Effector memory CD4-positive, alpha-beta T cell (primary cell): ENCODE measurements around the gene VWA5B1.
"Not testable (repeated sequence)": the region's sequence is repeated elsewhere in the genome, so short reads cannot be mapped to it uniquely, and the experiment has no call there.

Experiments used
- DNase-seq, 3 donors: peaks; one replicate each; pipeline ENCODE4 v3.0.0-alpha.2; 2020
- H3K27ac ChIP-seq: 2 replicates; pipeline ENCODE4 v1.7.0; 2013; ENCODE audit warnings: mild to moderate bottlenecking, low read length, moderate library complexity; ENCODE audit not compliant: insufficient read depth, poor library complexity, severe bottlenecking
- H3K27me3 ChIP-seq: replicated peaks from 2 replicates; pipeline ENCODE4 v1.7.0; 2013; ENCODE audit warnings: mild to moderate bottlenecking, low read length; ENCODE audit not compliant: insufficient read depth, control insufficient read depth, poor library complexity, severe bottlenecking
- H3K36me3 ChIP-seq: 2 replicates; pipeline ENCODE4 v1.7.0; 2013; ENCODE audit warnings: mild to moderate bottlenecking, low read length, moderate library complexity; ENCODE audit not compliant: control insufficient read depth, insufficient read depth
- H3K4me1 ChIP-seq: 2 replicates; pipeline ENCODE4 v1.7.0; 2013; ENCODE audit warnings: low read length, mild to moderate bottlenecking; ENCODE audit not compliant: control insufficient read depth, insufficient read depth, poor library complexity, severe bottlenecking
- H3K4me3 ChIP-seq: 2 replicates; pipeline ENCODE4 v1.7.0; 2013; ENCODE audit warnings: low read length, low read depth, mild to moderate bottlenecking; ENCODE audit not compliant: insufficient read depth, poor library complexity, severe bottlenecking
- H3K9me3 ChIP-seq: 2 replicates; pipeline ENCODE4 v1.7.0; 2013; ENCODE audit warnings: mild to moderate bottlenecking, low read length, moderate library complexity; ENCODE audit not compliant: control insufficient read depth

Gene VWA5B1

DNA sequence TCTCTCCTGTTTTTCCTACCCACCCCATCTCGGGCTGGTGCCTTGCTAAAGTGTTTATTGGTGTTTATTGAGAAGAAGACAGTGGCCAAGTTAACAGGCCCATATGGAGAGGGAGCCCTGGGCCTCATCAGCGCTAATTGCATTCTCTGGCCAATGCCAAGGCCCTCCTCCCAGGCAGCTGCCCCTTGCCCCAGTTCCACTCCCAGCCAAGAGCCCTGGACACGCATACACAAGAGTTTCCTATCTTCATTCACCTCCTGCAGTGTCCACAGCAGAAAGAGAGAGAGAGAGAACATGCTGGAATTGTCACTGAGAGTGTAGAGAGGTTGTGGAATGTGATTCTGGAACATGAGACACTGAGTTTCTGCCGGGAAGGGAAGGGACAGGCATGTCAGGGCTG, 25.4 kb upstream of the VWA5B1 start:
- H3K9me3 ChIP-seq: no peaks in the 10 kb centered on the region
- H3K36me3 ChIP-seq: no peaks in the 10 kb centered on the region
- peaks cover under 1% of the 10 kb centered on the region for H3K27me3 ChIP-seq
- no peak for DNase-seq
- no peak overlapping the region for H3K4me3 ChIP-seq
- H3K4me1 ChIP-seq: no peaks in the 10 kb centered on the region
- no peak overlapping the region for H3K27ac ChIP-seq

- H3K4me1 ChIP-seq: no peaks in the 10 kb centered on the region
- H3K36me3 ChIP-seq: no peaks in the 10 kb centered on the region
- no peak overlapping the region for H3K27ac ChIP-seq
- H3K27me3 ChIP-seq: peaks cover 3% of the 10 kb centered on the region
- no peaks in the 10 kb centered on the region for H3K9me3 ChIP-seq
- DNase-seq: no peak
- no peak overlapping the region for H3K4me3 ChIP-seq
Observed at GRCh38 chr1:20266141-20266540, 24.5 kb upstream of the VWA5B1 start.

GRCh38 chr1:20266642-20267041, 24.0 kb upstream of the VWA5B1 start:
- H3K4me1 ChIP-seq: no peaks in the 10 kb centered on the region
- peaks cover 3% of the 10 kb centered on the region for H3K27me3 ChIP-seq
- no peak overlapping the region for H3K4me3 ChIP-seq
- H3K9me3 ChIP-seq: no peaks in the 10 kb centered on the region
- H3K27ac ChIP-seq: no peak overlapping the region
- DNase-seq: no peak
- no peaks in the 10 kb centered on the region for H3K36me3 ChIP-seq

DNA sequence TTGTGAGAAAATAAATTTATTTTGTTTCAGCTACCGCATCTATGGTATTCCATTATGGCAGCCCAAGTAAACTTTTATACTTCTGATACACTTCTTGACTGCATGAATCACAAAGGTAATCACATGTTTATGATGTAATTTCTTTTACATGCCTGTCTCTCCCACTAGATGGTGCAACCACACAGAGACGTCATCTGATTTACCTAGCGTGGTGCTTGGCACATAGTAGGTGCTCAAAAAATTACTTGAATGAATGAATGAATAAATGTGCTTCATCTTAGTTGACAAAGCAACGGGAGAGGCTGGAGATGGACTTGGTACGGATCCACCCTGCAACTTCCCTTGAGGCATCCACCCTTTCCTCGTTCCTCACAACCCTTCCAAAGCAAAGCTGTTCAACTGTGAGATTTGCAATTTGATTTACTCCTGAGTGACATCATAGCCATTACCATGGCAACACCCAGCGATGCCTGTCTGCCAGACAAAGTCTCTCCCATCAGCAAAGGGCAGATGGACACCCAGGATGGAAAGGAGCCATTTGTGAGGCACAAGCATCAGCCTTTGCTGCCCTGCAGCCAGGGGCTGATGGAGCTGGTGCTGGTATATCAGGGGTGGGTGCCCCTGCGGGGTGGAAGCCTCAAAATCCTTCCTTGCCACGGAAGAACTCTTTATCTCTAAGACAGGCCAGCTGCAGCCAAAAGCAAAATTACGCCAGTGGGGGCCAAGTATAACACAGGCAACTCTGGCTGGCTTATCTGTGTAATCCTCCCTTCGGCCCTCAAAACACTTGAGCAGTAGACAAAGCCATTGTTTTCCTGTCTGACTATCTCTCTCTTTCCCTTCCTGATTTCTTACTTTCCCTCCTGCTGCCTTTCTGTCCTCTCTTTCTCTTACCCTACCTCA, 18.9 kb upstream of the VWA5B1 start:
- DNase-seq: no peak
- no peaks in the 10 kb centered on the region for H3K4me1 ChIP-seq
- H3K27ac ChIP-seq: no peak overlapping the region
- H3K4me3 ChIP-seq: no peak overlapping the region
- no peaks in the 10 kb centered on the region for H3K36me3 ChIP-seq
- H3K27me3 ChIP-seq: peaks cover 5% of the 10 kb centered on the region
- H3K9me3 ChIP-seq: no peaks in the 10 kb centered on the region

GRCh38 chr1:20273716-20274115, 17.0 kb upstream of the VWA5B1 start:
- H3K27ac ChIP-seq, DNase-seq, H3K4me1 ChIP-seq, H3K27me3 ChIP-seq, H3K36me3 ChIP-seq, H3K9me3 ChIP-seq, H3K4me3 ChIP-seq: not testable (repeated sequence)

GRCh38 chr1:20275319-20275925, 15.3 kb upstream of the VWA5B1 start:
- Histone ChIP-seq H3K4me3 (no peak overlapping the region), H3K36me3 (no peaks in the 10 kb centered on the region), H3K9me3 (no peaks in the 10 kb centered on the region), H3K27ac (no peak overlapping the region), H3K27me3 (peaks cover 2% of the 10 kb centered on the region), H3K4me1 (no peaks in the 10 kb centered on the region)
- DNase-seq: no peak

DNA sequence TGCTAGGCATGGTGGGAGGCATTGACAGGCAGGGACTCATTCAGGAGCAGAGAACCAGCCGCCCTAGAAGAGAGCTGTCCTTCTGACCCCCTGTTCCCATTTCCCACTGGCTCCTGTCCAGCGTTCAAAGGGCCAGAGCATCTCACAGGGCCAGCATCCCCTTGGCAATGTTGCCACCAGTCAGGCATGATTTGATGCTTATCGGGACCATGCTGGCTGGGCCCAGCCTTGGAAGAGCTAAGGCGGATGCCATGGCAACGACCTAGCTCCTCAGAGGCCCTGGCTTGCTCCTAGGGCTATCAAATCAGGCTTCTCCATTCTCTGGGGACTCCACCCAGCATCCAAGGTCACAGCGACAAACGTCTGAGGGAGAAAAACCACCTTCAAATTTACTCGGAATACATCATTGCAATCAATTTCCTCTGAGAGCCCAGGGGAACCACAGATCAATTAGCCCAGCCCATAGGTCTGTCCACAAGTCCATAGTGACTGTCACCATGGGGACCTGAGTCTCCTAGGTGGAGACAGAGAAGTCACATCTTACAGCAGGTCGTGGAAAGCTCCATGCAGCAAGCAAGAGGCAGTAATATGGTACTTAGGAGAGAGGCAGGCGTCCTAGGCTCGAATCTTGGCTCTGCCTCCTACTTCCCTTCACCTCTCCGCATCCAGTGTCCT, 14.1 kb upstream of the VWA5B1 start:
- no peak overlapping the region for H3K27ac ChIP-seq
- DNase-seq: no peak
- H3K27me3 ChIP-seq: peaks cover 2% of the 10 kb centered on the region
- H3K4me1 ChIP-seq: no peaks in the 10 kb centered on the region
- no peaks in the 10 kb centered on the region for H3K36me3 ChIP-seq
- no peak overlapping the region for H3K4me3 ChIP-seq
- no peaks in the 10 kb centered on the region for H3K9me3 ChIP-seq

- DNase-seq: no peak
Observed at GRCh38 chr1:20278692-20279130, 12.0 kb upstream of the VWA5B1 start.

GRCh38 chr1:20279509-20279908, 11.2 kb upstream of the VWA5B1 start:
- H3K4me3 ChIP-seq: no peak overlapping the region
- H3K4me1 ChIP-seq: no peaks in the 10 kb centered on the region
- no peak overlapping the region for H3K27ac ChIP-seq
- DNase-seq: no peak
- H3K36me3 ChIP-seq: no peaks in the 10 kb centered on the region
- H3K27me3 ChIP-seq: peaks cover 2% of the 10 kb centered on the region
- H3K9me3 ChIP-seq: no peaks in the 10 kb centered on the region

More at GRCh38 chr1:20278692-20279130, 12.0 kb upstream of the VWA5B1 start:
- Histone ChIP-seq H3K27me3 (peaks cover 2% of the 10 kb centered on the region), H3K9me3 (no peaks in the 10 kb centered on the region), H3K4me3 (no peak overlapping the region), H3K36me3 (no peaks in the 10 kb centered on the region), H3K27ac (no peak overlapping the region), H3K4me1 (no peaks in the 10 kb centered on the region)

- H3K36me3 ChIP-seq: no peaks in the 10 kb centered on the region
- no peak for DNase-seq
- no peaks in the 10 kb centered on the region for H3K9me3 ChIP-seq
- no peak overlapping the region for H3K27ac ChIP-seq
- no peaks in the 10 kb centered on the region for H3K4me1 ChIP-seq
- H3K27me3 ChIP-seq: no peaks in the 10 kb centered on the region
- H3K4me3 ChIP-seq: no peak overlapping the region
Observed at GRCh38 chr1:20280341-20280740, 10.3 kb upstream of the VWA5B1 start.
